DMS53 (cell line): ENCODE data around the gene NT5DC3.

Experiments
- DNase-seq: peaks from one replicate; lab custom pipeline; 2025; lab: John Stamatoyannopoulos, UW

NT5DC3 gene

GRCh38 chr12:103748002-103748401 lies 93.0 kb downstream of the NT5DC3 start:
- peak; percentile 31 for DNase-seq

- peak; percentile 52 for DNase-seq
Observed at GRCh38 chr12:103745962-103746361, 95.1 kb downstream of the NT5DC3 start.

- DNase-seq = no peak
Observed at GRCh38 chr12:103743788-103744187, 97.2 kb downstream of the NT5DC3 start.

GRCh38 chr12:103742349-103742932 lies 98.6 kb downstream of the NT5DC3 start:
- DNase-seq = peak; percentile 95

GRCh38 chr12:103737881-103738280 lies 103.2 kb downstream of the NT5DC3 start:
- peak; percentile 58 for DNase-seq

GRCh38 chr12:103736572-103736971 lies 104.5 kb downstream of the NT5DC3 start:
- no peak for DNase-seq

- no peak for DNase-seq
Observed at GRCh38 chr12:103735291-103735690, 105.7 kb downstream of the NT5DC3 start.

GRCh38 chr12:103734863-103735262 lies 106.2 kb downstream of the NT5DC3 start:
- DNase-seq = no peak

- no peak for DNase-seq
Observed at GRCh38 chr12:103731539-103731938, 109.5 kb downstream of the NT5DC3 start.

- peak; percentile 55 for DNase-seq
Observed at GRCh38 chr12:103729499-103729898, 111.5 kb downstream of the NT5DC3 start.

GRCh38 chr12:103728323-103728722 lies 112.7 kb downstream of the NT5DC3 start:
- no peak for DNase-seq

- peak; percentile 35 for DNase-seq
Observed at GRCh38 chr12:103727638-103728037, 113.4 kb downstream of the NT5DC3 start.

GRCh38 chr12:103725398-103725797 lies 115.6 kb downstream of the NT5DC3 start:
- no peak for DNase-seq
